ENCODE measurements around the gene PBX2. TPM values are rescaled to one million over a fixed set of nuclear protein-coding genes. Genes with fewer than 3 reads are reported as not detected.

The PBX2 gene
- total and polyA plus RNA-seq, 2 experiments from 2014 or later: 7.2 to 111 TPM

DNA sequence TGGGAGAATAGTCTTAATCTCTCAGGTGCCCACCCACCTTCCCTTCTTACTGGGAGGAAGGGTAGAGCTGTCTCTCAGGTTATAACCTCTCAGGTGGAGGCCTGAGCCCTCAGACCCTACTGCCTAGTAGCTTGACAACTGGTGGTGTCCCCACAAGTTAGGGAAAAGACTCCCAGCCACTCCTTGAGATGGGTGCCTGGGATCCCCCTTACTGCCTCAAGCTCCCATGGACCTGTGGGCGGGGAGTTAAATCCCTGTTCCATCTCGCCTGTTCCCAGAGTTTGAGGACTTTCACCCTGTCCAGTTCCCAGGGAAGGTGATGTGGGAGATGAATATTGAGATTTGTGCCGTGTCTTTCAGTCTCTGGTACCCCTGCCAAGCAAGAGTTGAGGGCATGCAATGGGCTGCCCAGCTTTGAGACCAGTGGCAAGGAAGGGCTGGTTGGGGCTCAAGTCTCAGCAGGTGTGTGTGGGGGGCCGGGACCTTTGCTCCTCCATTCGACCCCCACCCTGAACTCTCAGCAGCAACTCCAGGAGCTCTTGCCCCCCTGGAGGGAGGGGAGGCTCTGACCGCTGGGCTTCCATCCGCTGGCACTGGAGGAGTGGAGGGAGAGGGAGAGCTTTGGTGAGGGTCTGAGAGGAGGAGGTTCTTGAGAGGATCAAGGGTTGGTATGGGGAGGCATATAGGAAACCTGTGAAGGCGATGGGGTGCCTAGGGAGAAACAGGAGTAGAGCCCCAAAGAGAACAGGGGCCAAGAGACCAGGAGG is 1.1 kb upstream of the PBX2 start:
- Mint-ChIP-seq H3K9me3 (no peaks in the 10 kb centered on the region; the same call in 2 of the 3 replicates), H3K4me1 (peaks cover 62% of the 10 kb centered on the region), H3K27ac (peak overlapping the region; percentile 78), H3K36me3 (ENCODE audit: low read depth) (peaks cover 30% of the 10 kb centered on the region), H3K4me3 (peak overlapping the region; percentile 48), H3K27me3 (ENCODE audit: insufficient read depth, low read depth, poor library complexity) (peaks cover 30% of the 10 kb centered on the region)
- Histone ChIP-seq H3K4me3 (no peak overlapping the region; the same call in 1 of the 2 replicates), H3K27ac (ENCODE audit: low read depth) (0 out of 2 replicates have a peak overlapping the region, but pooled peaks have one; percentile 32), H3K36me3 (ENCODE audit: insufficient read depth) (peaks cover 3% of the 10 kb centered on the region; the same call in 1 of the 2 replicates), H3K27me3 (ENCODE audit: insufficient read depth) (no peaks in the 10 kb centered on the region), H3F3A (replicated peaks; ENCODE audit: low read depth) (peaks cover 21% of the 10 kb centered on the region), H3K4me1 (ENCODE audit: insufficient read depth) (peaks cover 51% of the 10 kb centered on the region), H3K79me2 (replicated peaks; ENCODE audit: insufficient read depth) (peaks cover 12% of the 10 kb centered on the region), H2AFZ (no peak overlapping the region), H3K9me2 (ENCODE audit: insufficient read depth) (no peaks in the 10 kb centered on the region), H3K4me2 (peak overlapping the region; percentile 89; the same call in 1 of the 2 replicates), H4K20me1 (replicated peaks; ENCODE audit: insufficient read depth) (no peaks in the 10 kb centered on the region)
- TF ChIP-seq JUNB (IDR thresholded peaks at IDR 0.05; ENCODE audit: unreplicated experiment) (no peak), CREB1 (CRISPR knock-in tag; IDR thresholded peaks at IDR 0.05; ENCODE audit: low read depth) (no peak), ZNF114 (CRISPR knock-in tag; IDR thresholded peaks at IDR 0.05) (no peak), ZNF331 (CRISPR knock-in tag; IDR thresholded peaks at IDR 0.05; ENCODE audit: low read depth) (no peak), EZH2phosphoT487 (IDR thresholded peaks at IDR 0.05; ENCODE audit: unreplicated experiment) (no peak), EZH2 (IDR thresholded peaks at IDR 0.05; ENCODE audit: low read depth, unreplicated experiment) (no peak), NANOG (IDR thresholded peaks at IDR 0.05; ENCODE audit: borderline replicate concordance) (no peak)
- TF ChIP-seq, protein P1, sequence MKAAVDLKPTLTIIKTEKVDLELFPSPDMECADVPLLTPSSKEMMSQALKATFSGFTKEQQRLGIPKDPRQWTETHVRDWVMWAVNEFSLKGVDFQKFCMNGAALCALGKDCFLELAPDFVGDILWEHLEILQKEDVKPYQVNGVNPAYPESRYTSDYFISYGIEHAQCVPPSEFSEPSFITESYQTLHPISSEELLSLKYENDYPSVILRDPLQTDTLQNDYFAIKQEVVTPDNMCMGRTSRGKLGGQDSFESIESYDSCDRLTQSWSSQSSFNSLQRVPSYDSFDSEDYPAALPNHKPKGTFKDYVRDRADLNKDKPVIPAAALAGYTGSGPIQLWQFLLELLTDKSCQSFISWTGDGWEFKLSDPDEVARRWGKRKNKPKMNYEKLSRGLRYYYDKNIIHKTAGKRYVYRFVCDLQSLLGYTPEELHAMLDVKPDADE (IDR thresholded peaks at IDR 0.05): no peak
- TF ChIP-seq, protein P2, sequence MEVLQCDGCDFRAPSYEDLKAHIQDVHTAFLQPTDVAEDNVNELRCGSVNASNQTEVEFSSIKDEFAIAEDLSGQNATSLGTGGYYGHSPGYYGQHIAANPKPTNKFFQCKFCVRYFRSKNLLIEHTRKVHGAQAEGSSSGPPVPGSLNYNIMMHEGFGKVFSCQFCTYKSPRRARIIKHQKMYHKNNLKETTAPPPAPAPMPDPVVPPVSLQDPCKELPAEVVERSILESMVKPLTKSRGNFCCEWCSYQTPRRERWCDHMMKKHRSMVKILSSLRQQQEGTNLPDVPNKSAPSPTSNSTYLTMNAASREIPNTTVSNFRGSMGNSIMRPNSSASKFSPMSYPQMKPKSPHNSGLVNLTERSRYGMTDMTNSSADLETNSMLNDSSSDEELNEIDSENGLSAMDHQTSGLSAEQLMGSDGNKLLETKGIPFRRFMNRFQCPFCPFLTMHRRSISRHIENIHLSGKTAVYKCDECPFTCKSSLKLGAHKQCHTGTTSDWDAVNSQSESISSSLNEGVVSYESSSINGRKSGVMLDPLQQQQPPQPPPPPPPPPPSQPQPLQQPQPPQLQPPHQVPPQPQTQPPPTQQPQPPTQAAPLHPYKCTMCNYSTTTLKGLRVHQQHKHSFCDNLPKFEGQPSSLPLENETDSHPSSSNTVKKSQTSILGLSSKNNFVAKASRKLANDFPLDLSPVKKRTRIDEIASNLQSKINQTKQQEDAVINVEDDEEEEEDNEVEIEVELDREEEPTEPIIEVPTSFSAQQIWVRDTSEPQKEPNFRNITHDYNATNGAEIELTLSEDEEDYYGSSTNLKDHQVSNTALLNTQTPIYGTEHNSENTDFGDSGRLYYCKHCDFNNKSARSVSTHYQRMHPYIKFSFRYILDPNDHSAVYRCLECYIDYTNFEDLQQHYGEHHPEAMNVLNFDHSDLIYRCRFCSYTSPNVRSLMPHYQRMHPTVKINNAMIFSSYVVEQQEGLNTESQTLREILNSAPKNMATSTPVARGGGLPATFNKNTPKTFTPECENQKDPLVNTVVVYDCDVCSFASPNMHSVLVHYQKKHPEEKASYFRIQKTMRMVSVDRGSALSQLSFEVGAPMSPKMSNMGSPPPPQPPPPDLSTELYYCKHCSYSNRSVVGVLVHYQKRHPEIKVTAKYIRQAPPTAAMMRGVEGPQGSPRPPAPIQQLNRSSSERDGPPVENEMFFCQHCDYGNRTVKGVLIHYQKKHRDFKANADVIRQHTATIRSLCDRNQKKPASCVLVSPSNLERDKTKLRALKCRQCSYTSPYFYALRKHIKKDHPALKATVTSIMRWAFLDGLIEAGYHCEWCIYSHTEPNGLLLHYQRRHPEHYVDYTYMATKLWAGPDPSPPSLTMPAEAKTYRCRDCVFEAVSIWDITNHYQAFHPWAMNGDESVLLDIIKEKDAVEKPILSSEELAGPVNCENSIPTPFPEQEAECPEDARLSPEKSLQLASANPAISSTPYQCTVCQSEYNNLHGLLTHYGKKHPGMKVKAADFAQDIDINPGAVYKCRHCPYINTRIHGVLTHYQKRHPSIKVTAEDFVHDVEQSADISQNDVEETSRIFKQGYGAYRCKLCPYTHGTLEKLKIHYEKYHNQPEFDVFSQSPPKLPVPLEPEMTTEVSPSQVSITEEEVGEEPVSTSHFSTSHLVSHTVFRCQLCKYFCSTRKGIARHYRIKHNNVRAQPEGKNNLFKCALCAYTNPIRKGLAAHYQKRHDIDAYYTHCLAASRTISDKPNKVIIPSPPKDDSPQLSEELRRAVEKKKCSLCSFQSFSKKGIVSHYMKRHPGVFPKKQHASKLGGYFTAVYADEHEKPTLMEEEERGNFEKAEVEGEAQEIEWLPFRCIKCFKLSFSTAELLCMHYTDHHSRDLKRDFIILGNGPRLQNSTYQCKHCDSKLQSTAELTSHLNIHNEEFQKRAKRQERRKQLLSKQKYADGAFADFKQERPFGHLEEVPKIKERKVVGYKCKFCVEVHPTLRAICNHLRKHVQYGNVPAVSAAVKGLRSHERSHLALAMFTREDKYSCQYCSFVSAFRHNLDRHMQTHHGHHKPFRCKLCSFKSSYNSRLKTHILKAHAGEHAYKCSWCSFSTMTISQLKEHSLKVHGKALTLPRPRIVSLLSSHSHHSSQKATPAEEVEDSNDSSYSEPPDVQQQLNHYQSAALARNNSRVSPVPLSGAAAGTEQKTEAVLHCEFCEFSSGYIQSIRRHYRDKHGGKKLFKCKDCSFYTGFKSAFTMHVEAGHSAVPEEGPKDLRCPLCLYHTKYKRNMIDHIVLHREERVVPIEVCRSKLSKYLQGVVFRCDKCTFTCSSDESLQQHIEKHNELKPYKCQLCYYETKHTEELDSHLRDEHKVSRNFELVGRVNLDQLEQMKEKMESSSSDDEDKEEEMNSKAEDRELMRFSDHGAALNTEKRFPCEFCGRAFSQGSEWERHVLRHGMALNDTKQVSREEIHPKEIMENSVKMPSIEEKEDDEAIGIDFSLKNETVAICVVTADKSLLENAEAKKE (CRISPR knock-in tag; IDR thresholded peaks at IDR 0.05): no peak
- TF ChIP-seq, protein P3, sequence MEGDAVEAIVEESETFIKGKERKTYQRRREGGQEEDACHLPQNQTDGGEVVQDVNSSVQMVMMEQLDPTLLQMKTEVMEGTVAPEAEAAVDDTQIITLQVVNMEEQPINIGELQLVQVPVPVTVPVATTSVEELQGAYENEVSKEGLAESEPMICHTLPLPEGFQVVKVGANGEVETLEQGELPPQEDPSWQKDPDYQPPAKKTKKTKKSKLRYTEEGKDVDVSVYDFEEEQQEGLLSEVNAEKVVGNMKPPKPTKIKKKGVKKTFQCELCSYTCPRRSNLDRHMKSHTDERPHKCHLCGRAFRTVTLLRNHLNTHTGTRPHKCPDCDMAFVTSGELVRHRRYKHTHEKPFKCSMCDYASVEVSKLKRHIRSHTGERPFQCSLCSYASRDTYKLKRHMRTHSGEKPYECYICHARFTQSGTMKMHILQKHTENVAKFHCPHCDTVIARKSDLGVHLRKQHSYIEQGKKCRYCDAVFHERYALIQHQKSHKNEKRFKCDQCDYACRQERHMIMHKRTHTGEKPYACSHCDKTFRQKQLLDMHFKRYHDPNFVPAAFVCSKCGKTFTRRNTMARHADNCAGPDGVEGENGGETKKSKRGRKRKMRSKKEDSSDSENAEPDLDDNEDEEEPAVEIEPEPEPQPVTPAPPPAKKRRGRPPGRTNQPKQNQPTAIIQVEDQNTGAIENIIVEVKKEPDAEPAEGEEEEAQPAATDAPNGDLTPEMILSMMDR (conservative IDR thresholded peaks at IDR 0.05; ENCODE audit: low read depth in 2 of 2): no peak
- TF ChIP-seq, protein P4, sequence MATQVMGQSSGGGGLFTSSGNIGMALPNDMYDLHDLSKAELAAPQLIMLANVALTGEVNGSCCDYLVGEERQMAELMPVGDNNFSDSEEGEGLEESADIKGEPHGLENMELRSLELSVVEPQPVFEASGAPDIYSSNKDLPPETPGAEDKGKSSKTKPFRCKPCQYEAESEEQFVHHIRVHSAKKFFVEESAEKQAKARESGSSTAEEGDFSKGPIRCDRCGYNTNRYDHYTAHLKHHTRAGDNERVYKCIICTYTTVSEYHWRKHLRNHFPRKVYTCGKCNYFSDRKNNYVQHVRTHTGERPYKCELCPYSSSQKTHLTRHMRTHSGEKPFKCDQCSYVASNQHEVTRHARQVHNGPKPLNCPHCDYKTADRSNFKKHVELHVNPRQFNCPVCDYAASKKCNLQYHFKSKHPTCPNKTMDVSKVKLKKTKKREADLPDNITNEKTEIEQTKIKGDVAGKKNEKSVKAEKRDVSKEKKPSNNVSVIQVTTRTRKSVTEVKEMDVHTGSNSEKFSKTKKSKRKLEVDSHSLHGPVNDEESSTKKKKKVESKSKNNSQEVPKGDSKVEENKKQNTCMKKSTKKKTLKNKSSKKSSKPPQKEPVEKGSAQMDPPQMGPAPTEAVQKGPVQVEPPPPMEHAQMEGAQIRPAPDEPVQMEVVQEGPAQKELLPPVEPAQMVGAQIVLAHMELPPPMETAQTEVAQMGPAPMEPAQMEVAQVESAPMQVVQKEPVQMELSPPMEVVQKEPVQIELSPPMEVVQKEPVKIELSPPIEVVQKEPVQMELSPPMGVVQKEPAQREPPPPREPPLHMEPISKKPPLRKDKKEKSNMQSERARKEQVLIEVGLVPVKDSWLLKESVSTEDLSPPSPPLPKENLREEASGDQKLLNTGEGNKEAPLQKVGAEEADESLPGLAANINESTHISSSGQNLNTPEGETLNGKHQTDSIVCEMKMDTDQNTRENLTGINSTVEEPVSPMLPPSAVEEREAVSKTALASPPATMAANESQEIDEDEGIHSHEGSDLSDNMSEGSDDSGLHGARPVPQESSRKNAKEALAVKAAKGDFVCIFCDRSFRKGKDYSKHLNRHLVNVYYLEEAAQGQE (IDR thresholded peaks at IDR 0.05; ENCODE audit: unreplicated experiment): no peak
- no peak for ATAC-seq
- no peak for DNase-seq (ENCODE audit: low spot score)
